IPS-20b (cell line): ENCODE measurements around the gene HNRNPUL1.

ENCODE experiments used
- H3K27ac ChIP-seq: one replicate; pipeline ENCODE4 v1.5.1; 2013; ENCODE audit warnings: low read length
- H3K27me3 ChIP-seq: 2 replicates; pipeline ENCODE4 v1.6.1; 2013; ENCODE audit warnings: mild to moderate bottlenecking, low read length, inconsistent platforms; ENCODE audit not compliant: insufficient read depth
- H3K36me3 ChIP-seq: 2 replicates; pipeline ENCODE4 v1.6.1; 2013; ENCODE audit warnings: low read depth, mild to moderate bottlenecking, inconsistent platforms, low read length, moderate library complexity; ENCODE audit not compliant: insufficient read depth
- H3K4me1 ChIP-seq: 2 replicates; pipeline ENCODE4 v1.6.1; 2013; ENCODE audit warnings: mild to moderate bottlenecking, control low read depth, inconsistent platforms, low read length, moderate library complexity; ENCODE audit not compliant: insufficient read depth
- H3K4me3 ChIP-seq: 2 replicates; pipeline ENCODE4 v1.5.1; 2013; ENCODE audit warnings: mild to moderate bottlenecking, low read length, inconsistent platforms
- H3K9ac ChIP-seq: 2 replicates; pipeline ENCODE4 v1.6.1; 2013; ENCODE audit warnings: low read depth, mild to moderate bottlenecking, inconsistent platforms, low read length, moderate library complexity
- H3K9me3 ChIP-seq: 2 replicates; pipeline ENCODE4 v1.6.1; 2013; ENCODE audit warnings: mild to moderate bottlenecking, low read depth, low read length, inconsistent platforms; ENCODE audit not compliant: insufficient read depth

Gene HNRNPUL1

GRCh38 chr19:41305927-41306793, 42.0 kb downstream of the HNRNPUL1 start:
- no peak overlapping the region for H3K27ac ChIP-seq
- H3K27me3 ChIP-seq: no peaks in the 10 kb centered on the region
- H3K9ac ChIP-seq: no peak overlapping the region
- no peaks in the 10 kb centered on the region for H3K9me3 ChIP-seq
- H3K36me3 ChIP-seq: peaks cover 70% of the 10 kb centered on the region
- H3K4me3 ChIP-seq: no peak overlapping the region
- H3K4me1 ChIP-seq: peaks cover 11% of the 10 kb centered on the region

DNA sequence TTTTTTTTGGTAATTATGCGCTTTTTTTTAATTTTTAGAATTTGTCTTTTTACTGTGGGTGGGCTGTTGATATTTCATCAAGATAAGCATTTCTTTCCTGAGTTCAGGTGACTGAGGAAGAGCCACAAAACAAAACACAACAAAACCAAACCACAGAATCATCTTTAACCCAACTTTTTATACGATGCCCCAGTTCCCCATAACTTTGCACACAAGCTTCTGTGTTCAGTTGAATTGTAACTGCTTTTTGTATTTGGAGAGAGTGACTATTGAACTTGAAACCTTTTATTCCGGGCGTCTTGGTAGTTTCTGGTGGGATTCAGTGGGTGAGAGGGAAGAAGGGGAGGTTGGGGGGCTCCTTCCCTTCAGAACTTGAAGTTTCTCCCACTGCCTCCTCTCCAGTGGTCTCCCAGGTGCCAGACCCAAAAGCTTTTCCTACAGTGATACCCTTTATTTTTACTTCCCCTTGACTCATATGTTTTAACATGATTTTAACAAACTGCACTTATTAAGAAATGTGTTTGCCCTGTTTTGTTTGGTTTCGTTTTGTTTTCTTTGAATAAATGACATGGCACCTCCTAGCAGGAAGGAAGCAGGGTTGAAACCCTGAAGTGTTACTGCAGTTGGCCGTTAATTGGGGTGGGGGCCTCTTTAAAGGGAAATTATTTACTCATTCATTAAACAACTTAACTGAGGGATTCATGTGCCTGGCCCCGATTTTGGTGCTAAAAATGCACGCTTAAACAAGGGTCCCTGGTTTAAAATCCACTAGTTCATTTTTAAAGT, 43.1 kb downstream of the HNRNPUL1 start:
- no peak overlapping the region for H3K9ac ChIP-seq
- H3K36me3 ChIP-seq: peaks cover 61% of the 10 kb centered on the region
- no peak overlapping the region for H3K4me3 ChIP-seq
- H3K27ac ChIP-seq: no peak overlapping the region
- H3K9me3 ChIP-seq: no peaks in the 10 kb centered on the region
- H3K27me3 ChIP-seq: no peaks in the 10 kb centered on the region
- H3K4me1 ChIP-seq: peaks cover 12% of the 10 kb centered on the region

GRCh38 chr19:41307954-41308449, 43.8 kb downstream of the HNRNPUL1 start:
- H3K36me3 ChIP-seq: peaks cover 61% of the 10 kb centered on the region

GRCh38 chr19:41308450-41309179, 44.4 kb downstream of the HNRNPUL1 start:
- no peaks in the 10 kb centered on the region for H3K9me3 ChIP-seq
- H3K4me1 ChIP-seq: peaks cover 12% of the 10 kb centered on the region
- H3K9ac ChIP-seq: peak overlapping the region; percentile 36; the same call in 1 of the 2 replicates
- 0 out of 2 replicates have a peak overlapping the region, but pooled peaks have one; percentile 85 for H3K4me3 ChIP-seq
- no peaks in the 10 kb centered on the region for H3K27me3 ChIP-seq
- H3K27ac ChIP-seq: peak overlapping the region; percentile 4
- peaks cover 60% of the 10 kb centered on the region for H3K36me3 ChIP-seq

More at GRCh38 chr19:41307954-41308449, 43.8 kb downstream of the HNRNPUL1 start:
- H3K27ac ChIP-seq: peak overlapping the region; percentile 4
- no peaks in the 10 kb centered on the region for H3K27me3 ChIP-seq
- no peak overlapping the region for H3K4me3 ChIP-seq
- H3K9me3 ChIP-seq: no peaks in the 10 kb centered on the region
- peak overlapping the region; percentile 36; the same call in 1 of the 2 replicates for H3K9ac ChIP-seq
- H3K4me1 ChIP-seq: peaks cover 12% of the 10 kb centered on the region

- peaks cover 52% of the 10 kb centered on the region for H3K36me3 ChIP-seq
- H3K4me1 ChIP-seq: peaks cover 12% of the 10 kb centered on the region
- H3K9ac ChIP-seq: peak overlapping the region; percentile 88; the same call in 1 of the 2 replicates
- H3K4me3 ChIP-seq: peak overlapping the region; percentile 85
- H3K27ac ChIP-seq: no peak overlapping the region
- H3K27me3 ChIP-seq: no peaks in the 10 kb centered on the region
- no peaks in the 10 kb centered on the region for H3K9me3 ChIP-seq
These were observed 45.2 kb downstream of the HNRNPUL1 start for GRCh38 chr19:41309180-41310032.

DNA sequence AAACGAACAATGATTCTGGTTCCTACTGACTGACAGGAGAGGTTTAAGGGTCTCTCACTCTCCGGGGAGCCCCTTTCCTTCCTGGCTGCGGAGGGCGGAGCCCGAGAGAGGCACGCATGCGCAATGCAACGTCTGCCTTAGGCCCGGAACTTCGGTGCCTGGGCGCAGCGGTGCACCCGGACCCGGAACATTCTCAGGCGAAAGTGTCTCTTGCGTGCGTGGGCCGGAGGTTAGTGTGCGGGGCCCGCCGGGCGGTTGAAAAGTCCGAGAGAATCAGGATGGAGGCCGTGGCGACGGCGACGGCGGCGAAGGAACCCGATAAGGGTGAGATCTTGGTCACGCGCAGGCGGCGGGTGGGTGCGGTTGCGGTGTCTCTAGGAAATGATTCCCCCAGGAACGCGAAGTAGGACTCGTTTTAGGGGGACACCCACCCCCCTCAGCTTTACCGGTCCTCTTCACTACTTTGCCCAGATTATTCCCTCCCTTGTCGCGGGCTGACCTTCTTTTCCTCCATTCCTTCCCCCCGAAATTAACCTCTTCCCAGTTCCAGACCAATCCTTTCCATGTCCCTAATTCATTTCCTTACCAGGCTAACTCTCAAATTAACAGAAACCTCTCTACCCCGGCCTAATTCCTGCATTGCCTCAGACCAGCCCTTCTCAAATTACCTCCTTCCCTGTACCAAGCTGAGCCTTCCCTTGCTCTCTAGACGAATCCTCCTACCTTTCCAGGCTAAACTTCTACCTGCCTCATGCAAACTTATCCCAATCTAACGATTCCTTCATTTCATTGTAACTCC, 46.1 kb downstream of the HNRNPUL1 start, which contains the start of gene CCDC97:
CCDC97 (plus strand) TSS at position 140 of the 799 bp plus-strand sequence; CDS start at position 279, 139 bp downstream.
- Histone ChIP-seq H3K9ac (peak within 1 kb of the TSS; percentile 88), H3K9me3 (no peaks in the 10 kb centered on the region), H3K27ac (peak within 1 kb of the TSS; percentile 95), H3K36me3 (peaks cover 44% of the 10 kb centered on the region), H3K4me3 (peak within 1 kb of the TSS; percentile 85), H3K4me1 (peaks cover 12% of the 10 kb centered on the region), H3K27me3 (no peaks in the 10 kb centered on the region)

GRCh38 chr19:41311072-41311471, 46.9 kb downstream of the HNRNPUL1 start:
- Histone ChIP-seq H3K27ac (no peak overlapping the region), H3K4me1 (peaks cover 12% of the 10 kb centered on the region), H3K9me3 (no peaks in the 10 kb centered on the region), H3K4me3 (peak overlapping the region; percentile 85), H3K36me3 (peaks cover 39% of the 10 kb centered on the region), H3K9ac (peak overlapping the region; percentile 88), H3K27me3 (no peaks in the 10 kb centered on the region)

GRCh38 chr19:41311613-41312012, 47.4 kb downstream of the HNRNPUL1 start:
- Histone ChIP-seq H3K4me1 (peaks cover 12% of the 10 kb centered on the region), H3K36me3 (peaks cover 39% of the 10 kb centered on the region), H3K27me3 (no peaks in the 10 kb centered on the region), H3K9ac (no peak overlapping the region), H3K4me3 (no peak overlapping the region), H3K27ac (no peak overlapping the region), H3K9me3 (no peaks in the 10 kb centered on the region)

DNA sequence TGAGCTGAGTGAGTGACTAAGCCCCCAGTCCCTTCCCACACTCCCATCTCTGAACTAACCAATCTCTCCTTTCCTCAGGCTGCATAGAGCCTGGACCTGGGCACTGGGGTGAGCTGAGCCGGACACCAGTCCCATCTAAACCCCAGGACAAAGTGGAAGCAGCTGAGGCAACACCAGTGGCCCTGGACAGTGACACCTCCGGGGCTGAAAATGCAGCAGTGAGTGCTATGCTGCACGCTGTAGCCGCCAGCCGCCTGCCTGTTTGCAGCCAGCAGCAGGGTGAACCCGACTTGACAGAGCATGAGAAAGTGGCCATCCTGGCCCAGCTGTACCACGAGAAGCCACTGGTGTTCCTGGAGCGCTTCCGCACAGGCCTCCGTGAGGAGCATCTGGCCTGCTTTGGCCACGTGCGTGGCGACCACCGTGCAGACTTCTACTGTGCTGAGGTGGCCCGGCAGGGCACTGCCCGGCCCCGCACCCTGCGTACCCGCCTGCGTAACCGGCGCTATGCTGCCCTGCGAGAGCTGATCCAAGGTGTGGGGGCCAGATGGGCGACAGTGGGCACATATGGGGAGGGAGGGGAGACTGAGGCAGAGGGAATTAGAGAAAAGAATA, 52.2 kb downstream of the HNRNPUL1 start:
- 0 out of 2 replicates have a peak, but pooled peaks cover 3% of the 10 kb centered on the region for H3K4me1 ChIP-seq
- no peak overlapping the region for H3K9ac ChIP-seq
- no peak overlapping the region for H3K27ac ChIP-seq
- no peaks in the 10 kb centered on the region for H3K9me3 ChIP-seq
- no peak overlapping the region for H3K4me3 ChIP-seq
- H3K27me3 ChIP-seq: no peaks in the 10 kb centered on the region
- H3K36me3 ChIP-seq: peaks cover 58% of the 10 kb centered on the region
